Neuron (in vitro differentiated cells): ENCODE measurements around the gene YTHDF1.

Experiments
- H2AFZ ChIP-seq: one replicate; pipeline ENCODE4 v1.6.1; 2013; ENCODE audit warnings: low read depth, mild to moderate bottlenecking, inconsistent platforms, low read length, moderate library complexity
- H3K27me3 ChIP-seq: one replicate; pipeline ENCODE4 v1.6.1; 2013; ENCODE audit warnings: low read length; ENCODE audit not compliant: insufficient read depth
- H3K36me3 ChIP-seq: one replicate; pipeline ENCODE4 v1.6.1; 2013; ENCODE audit warnings: low read length; ENCODE audit not compliant: insufficient read depth
- H3K4me1 ChIP-seq: one replicate; pipeline ENCODE4 v1.6.1; 2013; ENCODE audit warnings: low read length; ENCODE audit not compliant: insufficient read depth
- H3K4me3 ChIP-seq: 2 replicates; pipeline ENCODE4 v1.5.1; 2013; ENCODE audit warnings: mild to moderate bottlenecking, low read length, moderate library complexity
- H3K9me3 ChIP-seq: one replicate; pipeline ENCODE4 v1.6.1; 2013; ENCODE audit warnings: low read length

The YTHDF1 gene

DNA sequence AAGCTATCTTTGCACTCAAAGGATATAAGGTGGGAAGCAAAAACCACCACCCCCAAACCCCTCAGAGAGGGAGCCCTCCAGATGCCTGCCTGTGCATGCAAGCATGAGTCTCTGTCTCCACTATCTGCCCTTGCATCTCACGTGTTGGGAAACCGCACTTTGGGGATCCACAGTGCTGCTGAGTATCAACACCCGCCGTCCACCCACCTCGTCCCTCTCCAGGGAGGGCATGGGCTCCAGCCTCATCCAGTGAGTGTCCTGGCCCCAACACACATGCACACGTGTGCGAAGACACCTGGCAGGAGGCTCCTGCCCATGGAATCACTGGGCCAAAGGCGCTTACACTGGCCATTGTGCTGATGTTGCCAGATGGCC, 3.5 kb upstream of the YTHDF1 start:
- Histone ChIP-seq H3K9me3 (no peaks in the 10 kb centered on the region), H3K27me3 (peaks cover 36% of the 10 kb centered on the region), H3K36me3 (peaks cover 4% of the 10 kb centered on the region), H2AFZ (no peak overlapping the region), H3K4me1 (peaks cover 23% of the 10 kb centered on the region), H3K4me3 (no peak overlapping the region)

DNA sequence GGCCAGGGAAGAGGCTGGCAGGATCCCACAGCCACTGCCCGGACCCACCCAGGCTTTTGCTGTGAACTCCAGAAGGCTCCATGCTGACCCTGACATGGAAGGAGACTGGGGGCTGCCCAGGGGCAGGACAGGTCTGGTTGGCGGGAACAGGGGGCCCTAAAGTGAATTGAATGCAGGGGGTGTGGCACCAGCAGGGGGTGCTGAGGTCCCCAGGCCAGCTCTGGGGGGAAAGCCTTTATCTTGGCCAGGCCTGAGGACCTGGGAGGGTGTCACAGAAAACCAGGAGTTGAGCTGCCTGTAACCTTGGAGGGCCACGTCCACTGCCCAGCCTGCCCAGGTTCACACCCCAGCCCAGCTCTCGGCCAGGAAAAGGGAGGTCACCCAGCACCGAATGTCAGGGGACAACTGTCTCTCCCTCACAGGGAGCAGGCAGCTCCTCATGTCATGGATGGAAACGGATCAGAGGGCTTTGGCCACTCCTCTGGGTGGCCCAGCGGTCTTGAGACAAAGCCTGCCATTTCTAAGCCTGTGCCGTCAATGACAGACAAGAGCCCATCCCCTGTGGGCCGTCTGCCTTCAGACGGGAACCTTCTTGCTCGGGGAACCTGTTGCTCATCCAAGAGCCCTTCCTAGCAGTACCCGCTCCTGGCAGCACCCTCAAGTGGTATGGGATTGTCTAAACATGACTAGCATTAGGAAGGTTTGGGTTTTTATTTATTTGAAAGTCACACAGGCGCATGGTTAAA, 2.9 kb upstream of the YTHDF1 start:
- no peaks in the 10 kb centered on the region for H3K9me3 ChIP-seq
- H3K4me3 ChIP-seq: no peak overlapping the region
- peaks cover 36% of the 10 kb centered on the region for H3K27me3 ChIP-seq
- H2AFZ ChIP-seq: no peak overlapping the region
- H3K36me3 ChIP-seq: peaks cover 9% of the 10 kb centered on the region
- H3K4me1 ChIP-seq: peaks cover 22% of the 10 kb centered on the region

DNA sequence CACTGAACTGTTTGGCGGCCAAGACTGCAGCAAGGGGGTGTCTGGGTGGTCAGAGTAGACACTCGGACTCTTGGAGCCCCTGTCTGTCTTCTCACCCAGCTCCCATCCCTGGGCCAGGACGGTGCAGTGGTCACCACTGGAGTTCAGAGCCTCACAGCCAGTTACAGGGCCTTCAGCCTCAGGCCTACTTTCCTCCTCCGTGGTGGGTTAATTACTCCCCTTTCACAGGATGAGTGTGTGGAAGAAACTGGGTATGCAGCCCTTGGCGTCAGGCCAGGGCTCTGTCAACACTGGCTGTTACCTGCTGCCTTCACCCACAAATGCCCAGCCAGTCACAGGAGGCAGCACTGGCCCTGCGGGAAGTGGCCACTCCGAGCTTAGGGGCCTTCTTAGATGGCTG, 1.8 kb upstream of the YTHDF1 start:
- Histone ChIP-seq H3K4me3 (no peak overlapping the region), H2AFZ (no peak overlapping the region), H3K27me3 (peaks cover 32% of the 10 kb centered on the region), H3K9me3 (no peaks in the 10 kb centered on the region), H3K36me3 (peaks cover 20% of the 10 kb centered on the region), H3K4me1 (peaks cover 20% of the 10 kb centered on the region)

DNA sequence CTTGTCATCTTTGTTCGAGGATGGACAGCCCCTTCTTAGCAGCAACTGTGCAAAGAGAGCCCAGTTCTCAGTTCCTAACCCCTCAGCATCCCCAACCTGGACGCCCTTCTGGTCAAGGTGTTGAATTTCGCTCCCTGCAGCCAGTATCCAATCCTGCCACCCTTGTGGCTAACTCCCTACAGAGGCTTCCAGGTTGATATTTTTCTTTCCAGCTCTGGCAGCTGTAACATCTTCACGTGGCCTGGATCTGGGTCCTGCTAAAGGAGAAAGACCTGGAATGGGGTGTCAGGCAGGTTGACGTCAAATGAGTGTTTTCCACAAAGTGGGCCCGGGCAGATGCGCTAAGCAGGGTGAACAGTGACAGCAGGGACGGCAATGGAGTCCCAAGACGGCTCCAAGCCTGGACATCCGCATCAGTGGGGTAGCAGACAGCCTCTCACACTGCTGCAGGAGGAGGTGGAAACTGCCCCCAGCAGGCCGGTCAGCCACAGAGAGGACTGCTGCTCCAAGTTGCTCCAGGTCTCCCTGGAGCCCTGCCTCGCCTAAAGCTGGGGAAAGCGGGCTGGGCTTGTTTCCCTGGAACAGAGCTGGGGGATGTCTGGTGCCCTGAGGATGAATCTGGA, 1.0 kb upstream of the YTHDF1 start:
- H3K9me3 ChIP-seq: no peaks in the 10 kb centered on the region
- peak overlapping the region; percentile 86 for H3K4me3 ChIP-seq
- H2AFZ ChIP-seq: no peak overlapping the region
- H3K4me1 ChIP-seq: peaks cover 20% of the 10 kb centered on the region
- peaks cover 26% of the 10 kb centered on the region for H3K27me3 ChIP-seq
- H3K36me3 ChIP-seq: peaks cover 28% of the 10 kb centered on the region

DNA sequence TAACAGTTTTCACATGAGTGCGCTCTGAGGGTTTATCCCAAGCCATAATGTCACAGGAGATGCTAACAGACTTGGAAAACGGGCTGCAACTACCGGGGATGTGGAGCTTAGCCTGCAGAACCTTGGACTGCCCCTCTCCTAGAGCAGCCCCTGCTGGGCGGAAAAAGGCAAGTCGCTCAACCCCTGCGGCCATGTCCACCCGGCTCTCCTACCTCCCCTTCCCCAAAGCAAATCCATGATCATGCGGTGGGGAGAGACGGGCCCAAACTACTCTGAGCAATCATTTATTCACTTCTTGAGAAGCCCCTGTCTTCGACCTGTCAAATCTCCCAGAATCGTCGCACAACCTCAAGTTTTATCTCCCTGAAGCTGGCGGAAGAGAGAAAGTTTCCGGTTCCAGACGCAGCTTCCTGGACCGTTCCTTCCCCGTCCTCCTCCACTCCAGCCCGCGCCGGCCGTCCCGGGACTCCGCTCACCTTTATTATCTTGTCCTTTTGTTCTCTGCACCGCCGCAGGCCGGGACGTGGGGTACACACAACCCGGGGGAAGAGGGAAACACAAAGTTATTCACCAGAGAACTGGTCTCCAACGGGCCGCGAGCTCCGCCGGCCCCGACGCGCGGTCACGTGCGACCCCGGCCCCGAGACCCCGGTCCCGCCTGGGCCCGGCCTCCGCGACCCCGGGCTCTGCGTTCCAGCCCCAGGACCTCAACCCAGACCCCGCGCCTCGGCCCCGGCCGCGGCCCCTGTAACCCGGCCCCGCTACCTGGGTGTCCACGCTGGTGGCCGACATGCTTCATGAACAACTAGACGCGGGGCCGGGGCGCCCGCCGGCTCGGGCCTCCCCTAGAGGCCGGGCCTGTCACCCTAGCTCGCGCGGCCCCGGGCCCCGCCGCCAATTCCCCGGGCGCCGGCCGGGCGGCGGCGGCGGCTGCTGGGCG, 560 bp downstream of the YTHDF1 start:
- peaks cover 20% of the 10 kb centered on the region for H3K4me1 ChIP-seq
- H3K4me3 ChIP-seq: peak overlapping the region; percentile 86

DNA sequence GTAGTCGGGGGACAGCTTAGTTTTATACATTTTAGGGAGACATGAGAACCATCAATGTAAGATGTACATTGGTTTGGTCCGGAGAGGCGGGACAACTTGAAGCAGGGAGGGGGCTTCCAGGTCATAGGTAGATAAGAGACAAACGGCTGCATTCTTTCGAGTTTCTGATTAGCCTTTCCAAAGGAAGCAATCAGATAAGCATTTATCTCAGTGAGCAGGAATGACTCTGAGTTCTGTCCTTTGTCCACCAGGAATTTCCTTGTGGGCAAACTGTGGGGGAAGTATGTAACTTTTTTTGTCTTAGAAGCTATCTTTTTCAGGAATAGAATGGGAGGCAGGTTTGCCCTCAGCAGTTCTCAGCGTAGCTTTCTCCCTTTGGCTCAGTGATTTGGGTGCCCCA, 1.4 kb downstream of the YTHDF1 start:
- peaks cover 2% of the 10 kb centered on the region for H3K27me3 ChIP-seq
- H2AFZ ChIP-seq: no peak overlapping the region
- H3K9me3 ChIP-seq: no peaks in the 10 kb centered on the region
- H3K4me3 ChIP-seq: peak overlapping the region; percentile 86
- peaks cover 20% of the 10 kb centered on the region for H3K4me1 ChIP-seq
- peaks cover 51% of the 10 kb centered on the region for H3K36me3 ChIP-seq

More for the DNA sequence above, 560 bp downstream of the YTHDF1 start:
- no peaks in the 10 kb centered on the region for H3K9me3 ChIP-seq
- peaks cover 42% of the 10 kb centered on the region for H3K36me3 ChIP-seq
- no peak overlapping the region for H2AFZ ChIP-seq
- peaks cover 10% of the 10 kb centered on the region for H3K27me3 ChIP-seq

DNA sequence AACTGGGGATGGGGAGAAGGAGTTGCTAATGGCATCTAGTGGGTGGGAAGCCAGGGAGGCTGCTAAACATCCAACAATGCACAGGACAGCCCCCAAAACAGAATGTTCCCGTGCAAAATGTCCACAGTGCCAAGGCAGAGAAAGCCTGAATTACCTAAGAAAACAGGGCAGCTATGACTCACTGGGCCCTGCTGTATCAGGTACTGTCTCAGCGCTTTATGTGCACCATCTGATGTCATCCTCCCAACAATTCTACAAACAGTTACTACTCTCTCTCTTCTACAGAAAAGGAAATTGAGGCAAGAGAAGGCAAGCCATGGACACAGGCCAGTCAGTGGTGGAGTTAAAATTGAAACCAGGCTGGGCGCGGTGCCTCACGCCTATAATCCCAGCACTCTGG, 3.1 kb downstream of the YTHDF1 start:
- Histone ChIP-seq H3K27me3 (no peaks in the 10 kb centered on the region), H3K4me1 (peaks cover 20% of the 10 kb centered on the region), H2AFZ (no peak overlapping the region), H3K9me3 (no peaks in the 10 kb centered on the region), H3K36me3 (peaks cover 65% of the 10 kb centered on the region), H3K4me3 (no peak overlapping the region)

DNA sequence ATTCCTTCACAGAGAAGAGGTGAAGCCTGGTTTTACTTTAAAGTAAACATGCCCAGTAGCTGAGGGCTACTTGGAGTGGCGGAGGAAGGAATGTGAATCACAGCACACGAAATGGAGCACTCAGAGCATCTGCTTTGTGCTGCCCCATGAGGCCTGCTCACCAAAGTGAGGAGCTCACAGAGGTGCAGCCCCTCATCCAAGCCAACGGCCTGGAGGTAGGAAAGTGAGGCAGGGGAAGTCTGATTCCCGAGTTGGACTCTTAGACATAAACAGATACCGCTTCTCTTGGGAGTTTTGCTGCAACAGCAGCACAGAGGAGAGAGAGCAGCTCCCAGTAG, 3.6 kb downstream of the YTHDF1 start:
- Histone ChIP-seq H3K36me3 (peaks cover 69% of the 10 kb centered on the region), H2AFZ (no peak overlapping the region), H3K27me3 (no peaks in the 10 kb centered on the region), H3K4me3 (no peak overlapping the region), H3K9me3 (no peaks in the 10 kb centered on the region), H3K4me1 (peaks cover 20% of the 10 kb centered on the region)

DNA sequence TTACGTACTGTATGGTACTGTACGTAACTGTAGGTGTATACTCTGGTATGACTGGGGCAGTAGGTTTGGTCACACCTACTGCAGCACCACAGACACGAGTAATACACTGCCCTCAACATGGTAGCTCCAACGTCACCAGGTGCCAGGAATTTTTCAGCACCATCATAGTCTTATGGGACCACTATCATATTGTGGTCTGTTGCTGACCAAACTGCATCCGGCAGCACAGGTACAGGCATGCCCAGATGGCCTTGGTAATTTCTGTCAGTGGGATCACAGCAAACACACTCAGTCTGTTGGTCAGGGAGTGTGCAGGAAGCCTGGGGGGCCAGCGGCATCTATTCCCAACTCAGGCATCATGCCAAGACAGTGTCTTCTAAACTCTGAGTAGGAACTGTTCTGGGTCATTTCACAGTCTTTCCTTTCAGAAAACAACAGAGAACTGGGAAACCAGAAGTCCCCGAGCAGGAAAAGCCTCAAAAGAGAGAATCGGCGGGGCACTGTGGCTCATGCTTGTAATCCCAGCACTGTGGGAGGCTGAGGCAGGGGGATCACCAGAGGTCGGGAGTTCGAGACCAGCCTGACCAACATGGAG, 5.8 kb downstream of the YTHDF1 start:
- no peaks in the 10 kb centered on the region for H3K27me3 ChIP-seq
- no peak overlapping the region for H2AFZ ChIP-seq
- H3K9me3 ChIP-seq: no peaks in the 10 kb centered on the region
- H3K4me3 ChIP-seq: no peak overlapping the region
- peaks cover 12% of the 10 kb centered on the region for H3K4me1 ChIP-seq
- peaks cover 86% of the 10 kb centered on the region for H3K36me3 ChIP-seq

DNA sequence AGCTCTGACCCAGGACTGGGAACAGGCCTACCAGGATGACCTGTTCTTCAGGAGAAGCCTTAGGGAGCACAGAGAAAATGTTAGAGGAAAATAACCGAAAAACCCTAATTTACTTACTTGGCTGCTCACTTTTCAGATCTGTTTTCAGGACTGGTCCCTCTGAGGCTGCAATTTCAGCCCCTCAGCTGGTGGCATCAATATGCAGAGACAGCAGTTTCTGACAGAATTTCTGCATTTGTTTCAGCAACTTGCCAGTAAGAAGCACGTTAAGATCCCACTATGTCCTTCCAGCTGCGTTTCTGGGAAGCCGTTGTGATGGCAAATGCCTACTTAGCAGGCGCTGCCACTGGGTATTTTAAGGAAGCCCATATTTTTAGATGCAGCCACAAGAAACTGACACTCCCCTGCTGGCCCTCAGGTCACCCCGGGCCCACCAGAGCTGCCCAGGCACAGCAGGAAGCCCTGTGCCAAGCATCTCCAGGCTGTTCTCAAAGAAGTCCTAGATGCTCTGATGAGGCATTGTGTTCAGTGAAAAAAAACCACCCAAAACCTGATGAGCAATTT, 7.5 kb downstream of the YTHDF1 start:
- peaks cover 90% of the 10 kb centered on the region for H3K36me3 ChIP-seq
- no peaks in the 10 kb centered on the region for H3K27me3 ChIP-seq
- H3K4me1 ChIP-seq: no peaks in the 10 kb centered on the region
- H3K4me3 ChIP-seq: no peak overlapping the region
- no peak overlapping the region for H2AFZ ChIP-seq
- H3K9me3 ChIP-seq: no peaks in the 10 kb centered on the region

DNA sequence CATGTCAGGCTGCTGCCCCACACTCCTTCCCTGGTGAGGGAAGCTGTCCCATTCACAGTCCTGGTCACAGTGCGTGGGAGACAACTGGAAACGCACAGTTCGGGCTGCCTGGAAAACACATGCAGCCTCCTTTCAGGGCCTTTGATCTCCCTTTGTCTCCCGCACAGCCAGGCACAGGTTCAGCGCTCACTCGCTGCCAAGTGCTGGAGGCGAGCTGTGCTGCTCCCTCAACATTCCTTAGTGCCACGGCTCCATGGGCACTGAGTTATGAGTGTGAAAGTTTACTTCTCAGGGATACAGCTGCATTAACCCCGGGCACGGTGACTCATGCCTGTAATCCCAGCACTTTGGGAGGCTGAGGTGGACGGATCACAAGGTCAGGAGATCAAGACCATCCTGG, 9.1 kb downstream of the YTHDF1 start:
- no peaks in the 10 kb centered on the region for H3K27me3 ChIP-seq
- no peaks in the 10 kb centered on the region for H3K4me1 ChIP-seq
- no peaks in the 10 kb centered on the region for H3K9me3 ChIP-seq
- H3K4me3 ChIP-seq: no peak overlapping the region
- H3K36me3 ChIP-seq: peaks cover 90% of the 10 kb centered on the region
- no peak overlapping the region for H2AFZ ChIP-seq

DNA sequence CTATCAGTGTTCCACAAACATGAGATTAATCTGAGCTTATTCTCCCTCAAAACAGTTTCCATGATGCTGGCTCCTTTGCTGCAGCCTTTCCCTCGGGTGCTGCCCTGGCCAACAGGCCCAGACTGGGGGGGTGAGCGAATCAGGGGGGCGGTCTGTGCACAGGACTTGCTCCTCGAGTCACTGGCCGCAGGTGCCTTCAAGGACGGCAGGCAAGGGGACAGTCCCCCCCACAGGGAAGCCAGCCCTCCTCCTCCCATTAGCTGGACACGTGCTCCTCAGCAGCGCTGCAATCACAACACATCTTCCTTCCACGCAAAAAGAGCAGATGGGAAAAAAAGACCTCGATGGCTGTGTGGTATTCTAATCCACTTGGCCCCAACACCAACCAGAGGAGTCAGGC, 10.0 kb downstream of the YTHDF1 start:
- Histone ChIP-seq H3K27me3 (no peaks in the 10 kb centered on the region), H3K4me1 (no peaks in the 10 kb centered on the region), H3K9me3 (no peaks in the 10 kb centered on the region), H3K36me3 (peaks cover 88% of the 10 kb centered on the region), H2AFZ (no peak overlapping the region), H3K4me3 (no peak overlapping the region)
